IMR-90 (cell line): ENCODE data around the gene MIEF1. TPM values are rescaled to one million over a fixed set of nuclear protein-coding genes. Genes with fewer than 3 reads are reported as not detected.

Experiments used
- ATAC-seq: fragments of 200-7000 bp; cut with Tn5 transposase; 2 replicates; pipeline ENCODE4 v1.9.1; 2020; ENCODE audit warnings: low read depth, mild to moderate bottlenecking, moderate library complexity
- BruUV-seq: library from RNA; stranded (reverse); fragments of 400-500 nt; replicated peaks from 2 replicates; lab custom pipeline; 2021; lab: Mats Ljungman, UMichigan
- CTCF ChIA-PET: fragments of 300-600 bp; formaldehyde crosslinking; extraction: SDS; loops from one replicate; lab custom pipeline; 2021; ENCODE audit warnings: antibody characterized with exemption; lab: Yijun Ruan, JAX
- POLR2A ChIA-PET: fragments of 300-600 bp; sonication (Branson Sonifier 250); formaldehyde crosslinking; loops from one replicate; lab custom pipeline; 2022; ENCODE audit warnings: antibody characterized with exemption; ENCODE audit not compliant: unreplicated experiment; lab: Charles Lee
- DNase-seq: peaks from one replicate; pipeline ENCODE4 v3.0.0; 2013
- H2AFZ ChIP-seq: replicated peaks from 2 replicates; pipeline ENCODE3; 2013; ENCODE audit warnings: low read length, mild to moderate bottlenecking; ENCODE audit not compliant: poor library complexity
- H2AK5ac ChIP-seq: 2 replicates; pipeline ENCODE4 v1.6.1; 2013; ENCODE audit warnings: low read depth, low read length, inconsistent platforms
- H2AK9ac ChIP-seq: replicated peaks from 2 replicates; pipeline ENCODE3; 2013; ENCODE audit warnings: mild to moderate bottlenecking, low read depth, low read length, moderate library complexity; ENCODE audit not compliant: poor library complexity
- H2BK120ac ChIP-seq: 2 replicates; pipeline ENCODE4 v1.6.1; 2013; ENCODE audit warnings: low read depth, low read length, inconsistent platforms
- H2BK15ac ChIP-seq: 3 replicates; pipeline ENCODE4 v1.6.1; 2013; ENCODE audit warnings: low read depth, low read length, inconsistent platforms
- H2BK20ac ChIP-seq: 2 replicates; pipeline ENCODE4 v1.6.1; 2013; ENCODE audit warnings: low read depth, mild to moderate bottlenecking, inconsistent platforms, low read length, moderate library complexity
- H2BK5ac ChIP-seq: 2 replicates; pipeline ENCODE4 v1.6.1; 2013; ENCODE audit warnings: mild to moderate bottlenecking, low read depth, low read length, inconsistent platforms; ENCODE audit not compliant: poor library complexity, severe bottlenecking
- H3K14ac ChIP-seq: replicated peaks from 2 replicates; pipeline ENCODE4 v1.6.1; 2013; ENCODE audit warnings: low read depth, low read length, inconsistent platforms
- H3K18ac ChIP-seq: 2 replicates; pipeline ENCODE4 v1.6.1; 2013; ENCODE audit warnings: low read depth, low read length, control low read depth
- H3K23ac ChIP-seq: 2 replicates; pipeline ENCODE4 v1.6.1; 2013; ENCODE audit warnings: low read depth, low read length, inconsistent platforms
- H3K27ac ChIP-seq: 2 replicates; pipeline ENCODE4 v1.5.1; 2013; ENCODE audit warnings: mild to moderate bottlenecking, control low read depth, low read length; ENCODE audit not compliant: insufficient read depth
- H3K27me3 ChIP-seq: 2 replicates; pipeline ENCODE4 v1.6.1; 2013; ENCODE audit warnings: low read length; ENCODE audit not compliant: control insufficient read depth, insufficient read depth
- H3K36me3 ChIP-seq: 2 replicates; pipeline ENCODE4 v1.6.1; 2013; ENCODE audit warnings: low read length, mixed read lengths; ENCODE audit not compliant: control insufficient read depth, insufficient read depth
- H3K4ac ChIP-seq: 2 replicates; pipeline ENCODE4 v1.6.1; 2013; ENCODE audit warnings: low read depth, low read length, inconsistent platforms
- H3K4me1 ChIP-seq: 2 replicates; pipeline ENCODE4 v1.6.1; 2013; ENCODE audit warnings: low read length, mixed read lengths; ENCODE audit not compliant: control insufficient read depth, insufficient read depth
- H3K4me2 ChIP-seq: 2 replicates; pipeline ENCODE4 v1.6.1; 2013; ENCODE audit warnings: low read depth, mild to moderate bottlenecking, control low read depth, low read length, moderate library complexity
- H3K4me3 ChIP-seq: 2 replicates; pipeline ENCODE4 v1.5.1; 2013; ENCODE audit warnings: low read depth, mild to moderate bottlenecking, control low read depth, low read length, moderate library complexity; ENCODE audit not compliant: insufficient read depth
- H3K56ac ChIP-seq: 2 replicates; pipeline ENCODE4 v1.6.1; 2013; ENCODE audit warnings: low read length, inconsistent platforms; ENCODE audit not compliant: insufficient read depth; ENCODE audit errors: extremely low read depth
- H3K79me1 ChIP-seq, 2 experiments: 2 replicates each; pipeline ENCODE4 v1.6.1; 2013; ENCODE audit warnings: low read length in 2 of 2, inconsistent platforms in 1 of 2, low read depth in 1 of 2
- H3K9ac ChIP-seq: 2 replicates; pipeline ENCODE4 v1.6.1; 2013; ENCODE audit warnings: low read depth, low read length, control low read depth
- H3K9me1 ChIP-seq: 2 replicates; pipeline ENCODE4 v1.6.1; 2013; ENCODE audit warnings: low read length, inconsistent platforms; ENCODE audit not compliant: insufficient read depth
- H3K9me3 ChIP-seq: 2 replicates; pipeline ENCODE4 v1.6.1; 2013; ENCODE audit warnings: low read length; ENCODE audit not compliant: control insufficient read depth, insufficient read depth
- H4K20me1 ChIP-seq: 2 replicates; pipeline ENCODE4 v1.6.1; 2013; ENCODE audit warnings: low read length, inconsistent platforms; ENCODE audit not compliant: insufficient read depth
- H4K5ac ChIP-seq: 2 replicates; pipeline ENCODE4 v1.6.1; 2013; ENCODE audit warnings: mild to moderate bottlenecking, low read depth, low read length, control low read depth
- H4K8ac ChIP-seq, 2 experiments: 2 replicates each; pipeline ENCODE4 v1.6.1; 2013; ENCODE audit warnings: low read depth in 2 of 2, low read length in 2 of 2, control low read depth in 1 of 2, inconsistent platforms in 1 of 2
- H4K91ac ChIP-seq: 2 replicates; pipeline ENCODE4 v1.6.1; 2013; ENCODE audit warnings: low read depth, low read length, inconsistent platforms; ENCODE audit not compliant: insufficient read depth
- ELK1 ChIP-seq: fragments of 150-350 bp; IDR thresholded peaks from 2 replicates; pipeline ENCODE4 v1.6.1; 2016; ENCODE audit warnings: low read depth, mild to moderate bottlenecking, low read length, moderate library complexity, borderline replicate concordance
- RCOR1 ChIP-seq: IDR thresholded peaks from 2 replicates; pipeline ENCODE4 v1.6.1; 2012; ENCODE audit warnings: mild to moderate bottlenecking, low read length, improper control_type of control experiment; ENCODE audit not compliant: insufficient replicate concordance
- WGBS, 2 experiments: methylation state at CpG; one replicate each; pipeline versions ENCODE4 v1.1.5 to v1.1.7; 2013; ENCODE audit warnings: missing lambda C conversion rate in 2 of 2; ENCODE audit not compliant: insufficient read length in 1 of 2; ENCODE audit errors: extremely low coverage in 2 of 2; 5-methylcytosine and 5-hydroxymethylcytosine counted together
- dilution Hi-C: fragments of 300-500 bp; cut with HindIII; formaldehyde crosslinking; loops from one replicate; pipeline ENCODE4 v1.14.3; 2018; ENCODE audit warnings: low sequenced_read_pairs; ENCODE audit not compliant: unreplicated experiment
- in situ Hi-C: fragments of 300-500 bp; cut with MboI; formaldehyde crosslinking; loops from 3 replicates; pipeline ENCODE4 v1.14.3; 2019; ENCODE audit warnings: low sequenced_read_pairs, inconsistent platforms, mixed read lengths
- intact Hi-C: fragments of 100-400 bp; cut with micrococcal nuclease; formaldehyde crosslinking; loops from 2 replicates; pipeline ENCODE4 v1.10.0; 2022
- polyA plus RNA-seq, 3 experiments: library from polyadenylated mRNA; depleted of rRNA; stranded (reverse); fragments of >200 nt; gene quantifications; 2 replicates each; pipeline ENCODE4 v1.2.3, GENCODE V29; 2012; ENCODE audit warnings: low replicate concordance in 1 of 3
- total RNA-seq: library from RNA; depleted of rRNA; stranded (reverse); fragments of >200 nt; gene quantifications from 2 replicates; pipeline ENCODE4 v1.2.3, GENCODE V29; 2012
- TF ChIP-seq, protein P1 (sequence below): fragments of 150-350 bp; IDR thresholded peaks from 2 replicates; pipeline ENCODE4 v1.6.1; 2017; ENCODE audit warnings: mild to moderate bottlenecking, antibody characterized with exemption, low read length, low read depth

Gene MIEF1
- total and polyA plus RNA-seq, 2 of the 4 experiments (the other 2 are of a cell fraction), result 9.7 to 16.9 TPM

DNA sequence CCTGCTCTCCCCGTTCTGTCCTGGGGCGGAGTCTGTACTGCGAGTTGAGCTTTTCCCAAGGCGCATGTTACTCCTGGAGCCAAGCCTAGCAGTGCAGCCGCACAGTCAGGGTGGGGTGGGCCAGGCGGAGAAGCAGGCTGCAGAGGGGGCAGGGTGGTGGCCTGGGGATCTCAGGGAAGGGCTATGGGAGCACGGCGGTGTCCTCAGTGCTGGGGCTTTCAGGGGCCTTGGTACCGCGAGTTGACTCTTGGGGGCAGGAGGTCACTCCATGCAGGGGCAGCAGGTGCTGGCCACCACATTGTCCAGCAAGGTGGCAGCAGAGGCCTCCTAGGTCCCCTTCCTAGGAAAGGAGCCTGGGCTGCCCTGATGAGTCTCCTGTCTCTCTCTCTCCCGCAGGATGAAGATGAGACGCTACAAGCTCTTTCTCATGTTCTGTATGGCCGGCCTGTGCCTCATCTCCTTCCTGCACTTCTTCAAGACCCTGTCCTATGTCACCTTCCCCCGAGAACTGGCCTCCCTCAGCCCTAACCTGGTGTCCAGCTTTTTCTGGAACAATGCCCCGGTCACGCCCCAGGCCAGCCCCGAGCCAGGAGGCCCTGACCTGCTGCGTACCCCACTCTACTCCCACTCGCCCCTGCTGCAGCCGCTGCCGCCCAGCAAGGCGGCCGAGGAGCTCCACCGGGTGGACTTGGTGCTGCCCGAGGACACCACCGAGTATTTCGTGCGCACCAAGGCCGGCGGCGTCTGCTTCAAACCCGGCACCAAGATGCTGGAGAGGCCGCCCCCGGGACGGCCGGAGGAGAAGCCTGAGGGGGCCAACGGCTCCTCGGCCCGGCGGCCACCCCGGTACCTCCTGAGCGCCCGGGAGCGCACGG lies 14.9 kb upstream of the MIEF1 start:
- Histone ChIP-seq H3K4me2 (no peak overlapping the region), H4K91ac (no peak overlapping the region), H3K9ac (no peak overlapping the region), H3K27ac (no peak overlapping the region), H2AK5ac (no peak overlapping the region), H3K4ac (no peak overlapping the region), H4K5ac (no peak overlapping the region), H3K14ac (no peak overlapping the region), H3K27me3 (peaks cover 3% of the 10 kb centered on the region), H2BK20ac (no peak overlapping the region), H4K20me1 (no peaks in the 10 kb centered on the region), H3K36me3 (no peaks in the 10 kb centered on the region), H3K23ac (no peak overlapping the region), H3K79me1 (no peaks in the 10 kb centered on the region), H2AK9ac (no peak overlapping the region), H4K8ac (no peak overlapping the region), H3K4me3 (no peak overlapping the region), H3K4me1 (no peaks in the 10 kb centered on the region), H3K9me3 (no peaks in the 10 kb centered on the region), H3K56ac (no peak overlapping the region), H2BK15ac (no peak overlapping the region), H2BK120ac (no peak overlapping the region), H2AFZ (no peak overlapping the region), H3K18ac (no peak overlapping the region), H3K9me1 (no peaks in the 10 kb centered on the region; the same call in 1 of the 2 replicates), H2BK5ac (no peak overlapping the region)
- in situ Hi-C loops, result no loop called here
- dilution Hi-C loops, result no loop called here
- WGBS, 2 experiments, result 90% methylated on average over 24 of the region's 45 CpGs; no CpG with 5 or more reads in 1 of the 2 experiments
- intact Hi-C loops, result no loop called here
- ChIA-PET POLR2A (no interaction called here), CTCF (no interaction called here)
- no TSS peak for BruUV-seq
- ATAC-seq, result no peak
- TF ChIP-seq RCOR1, result no peak
- TF ChIP-seq, protein P1, sequence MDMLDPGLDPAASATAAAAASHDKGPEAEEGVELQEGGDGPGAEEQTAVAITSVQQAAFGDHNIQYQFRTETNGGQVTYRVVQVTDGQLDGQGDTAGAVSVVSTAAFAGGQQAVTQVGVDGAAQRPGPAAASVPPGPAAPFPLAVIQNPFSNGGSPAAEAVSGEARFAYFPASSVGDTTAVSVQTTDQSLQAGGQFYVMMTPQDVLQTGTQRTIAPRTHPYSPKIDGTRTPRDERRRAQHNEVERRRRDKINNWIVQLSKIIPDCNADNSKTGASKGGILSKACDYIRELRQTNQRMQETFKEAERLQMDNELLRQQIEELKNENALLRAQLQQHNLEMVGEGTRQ, result no peak
- TF ChIP-seq ELK1, result no peak
- DNase-seq, result no peak
